Activated CD8-positive, alpha-beta T cell treated with anti-CD3 and anti-CD28 coated beads for 36 hours (primary cell): ENCODE results near the gene GIMAP7. TPM values are rescaled to one million over a fixed set of nuclear protein-coding genes. Genes with fewer than 3 reads are reported as not detected.

Experiments used
- ATAC-seq: fragments of 200-7000 bp; cut with Tn5 transposase; one replicate; pipeline ENCODE4 v1.10.0; 2021; ENCODE audit warnings: mild to moderate bottlenecking, moderate library complexity
- CTCF ChIA-PET: fragments of 350-600 bp; sonication (Branson Sonifier 250); formaldehyde crosslinking; loops from one replicate; lab custom pipeline; 2021; ENCODE audit warnings: antibody characterized with exemption; lab: Charles Lee
- POLR2A ChIA-PET: fragments of 350-600 bp; sonication (Branson Sonifier 250); formaldehyde crosslinking; loops from one replicate; lab custom pipeline; 2021; ENCODE audit warnings: antibody characterized with exemption; lab: Charles Lee
- DNase-seq: peaks from one replicate; pipeline ENCODE4 v3.0.0-alpha.2; 2020
- H3K27ac Mint-ChIP-seq: one replicate; pipeline ENCODE4 v1.8.0; 2021; ENCODE audit warnings: mild to moderate bottlenecking, mixed read lengths
- H3K27me3 Mint-ChIP-seq: one replicate; pipeline ENCODE4 v1.8.0; 2021; ENCODE audit warnings: mixed read lengths
- H3K36me3 Mint-ChIP-seq: one replicate; pipeline ENCODE4 v1.8.0; 2021; ENCODE audit warnings: low read depth, mixed read lengths
- H3K4me1 Mint-ChIP-seq: one replicate; pipeline ENCODE4 v1.8.0; 2021; ENCODE audit warnings: low read depth, mixed read lengths
- H3K4me3 Mint-ChIP-seq: one replicate; pipeline ENCODE4 v1.8.0; 2021; ENCODE audit warnings: mild to moderate bottlenecking, moderate library complexity, mixed read lengths
- H3K9me3 Mint-ChIP-seq: one replicate; pipeline ENCODE4 v1.8.0; 2021; ENCODE audit warnings: mixed read lengths
- intact Hi-C: fragments of 100-400 bp; cut with micrococcal nuclease; formaldehyde crosslinking; loops from one replicate; pipeline ENCODE4 v1.10.0; 2022
- total RNA-seq, 2 experiments: library from RNA; stranded (reverse); gene quantifications; one replicate each; pipeline ENCODE4 v1.2.3, GENCODE V29; 2021
- TF ChIP-seq, protein P1 (sequence below): fragments of 200-600 bp; IDR thresholded peaks from one replicate; pipeline ENCODE4 v1.8.0; 2022; ENCODE audit warnings: antibody characterized with exemption, mild to moderate bottlenecking

Gene GIMAP7
- total RNA-seq, 2 experiments from 2014 or later, result 29.0 to 29.5 TPM

GRCh38 chr7:150524018-150524417, 9.3 kb downstream of the GIMAP7 start:
- Mint-ChIP-seq H3K4me3 (no peak overlapping the region), H3K9me3 (peaks cover 33% of the 10 kb centered on the region), H3K27ac (peak overlapping the region; percentile 84), H3K27me3 (no peaks in the 10 kb centered on the region), H3K36me3 (peaks cover 64% of the 10 kb centered on the region), H3K4me1 (peaks cover 63% of the 10 kb centered on the region)
- DNase-seq (peak; percentile 46), ATAC-seq (peak; percentile 75)
- TF ChIP-seq, protein P1, sequence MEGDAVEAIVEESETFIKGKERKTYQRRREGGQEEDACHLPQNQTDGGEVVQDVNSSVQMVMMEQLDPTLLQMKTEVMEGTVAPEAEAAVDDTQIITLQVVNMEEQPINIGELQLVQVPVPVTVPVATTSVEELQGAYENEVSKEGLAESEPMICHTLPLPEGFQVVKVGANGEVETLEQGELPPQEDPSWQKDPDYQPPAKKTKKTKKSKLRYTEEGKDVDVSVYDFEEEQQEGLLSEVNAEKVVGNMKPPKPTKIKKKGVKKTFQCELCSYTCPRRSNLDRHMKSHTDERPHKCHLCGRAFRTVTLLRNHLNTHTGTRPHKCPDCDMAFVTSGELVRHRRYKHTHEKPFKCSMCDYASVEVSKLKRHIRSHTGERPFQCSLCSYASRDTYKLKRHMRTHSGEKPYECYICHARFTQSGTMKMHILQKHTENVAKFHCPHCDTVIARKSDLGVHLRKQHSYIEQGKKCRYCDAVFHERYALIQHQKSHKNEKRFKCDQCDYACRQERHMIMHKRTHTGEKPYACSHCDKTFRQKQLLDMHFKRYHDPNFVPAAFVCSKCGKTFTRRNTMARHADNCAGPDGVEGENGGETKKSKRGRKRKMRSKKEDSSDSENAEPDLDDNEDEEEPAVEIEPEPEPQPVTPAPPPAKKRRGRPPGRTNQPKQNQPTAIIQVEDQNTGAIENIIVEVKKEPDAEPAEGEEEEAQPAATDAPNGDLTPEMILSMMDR, result no peak
- POLR2A ChIA-PET, result interaction anchor here (1.0 kb wide), 1 partner anchor 18 kb away, joined by 3 read pairs; no protein-coding TSS in a partner anchor
- intact Hi-C loops, result no loop called here
- CTCF ChIA-PET, result interaction anchor here (1.0 kb wide), 1 partner anchor 10 kb away, joined by 3 read pairs; no protein-coding TSS in a partner anchor

DNA sequence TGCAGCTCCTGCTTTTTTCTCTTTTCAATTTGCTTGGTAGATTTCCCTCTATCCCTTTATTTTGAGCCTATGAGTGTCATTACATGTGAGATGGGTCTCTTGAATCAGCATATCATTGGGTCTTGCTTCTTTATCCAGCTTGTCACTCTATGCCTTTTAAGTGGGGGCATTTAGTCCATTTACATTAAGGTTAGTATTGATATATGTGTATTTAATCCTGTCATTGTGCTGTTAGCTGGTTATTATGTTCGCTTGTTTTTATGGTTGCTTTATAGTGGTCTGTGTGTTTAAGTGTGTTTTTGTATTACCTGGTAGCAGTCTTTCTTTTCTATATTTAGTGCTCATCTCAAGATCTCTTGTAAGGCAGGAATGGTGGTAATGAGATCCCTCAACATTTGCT, 17.0 kb downstream of the GIMAP7 start:
- Mint-ChIP-seq H3K4me1 (peaks cover 23% of the 10 kb centered on the region), H3K4me3 (no peak overlapping the region), H3K36me3 (peaks cover 45% of the 10 kb centered on the region), H3K9me3 (peaks cover 54% of the 10 kb centered on the region), H3K27ac (no peak overlapping the region), H3K27me3 (no peaks in the 10 kb centered on the region)
- intact Hi-C loops, result no loop called here
- ATAC-seq, result no peak
- POLR2A ChIA-PET, result interaction anchor here (0.7 kb wide), 1 partner anchor 486 kb away, joined by 3 read pairs; no protein-coding TSS in a partner anchor
- DNase-seq, result no peak
- CTCF ChIA-PET, result no interaction called here
- TF ChIP-seq, protein P1, result no peak

GRCh38 chr7:150538259-150538658, 23.6 kb downstream of the GIMAP7 start:
- DNase-seq, result no peak
- H3K27ac Mint-ChIP-seq, result no peak overlapping the region
- intact Hi-C loops, result no loop called here
- TF ChIP-seq, protein P1, result no peak
- ChIA-PET POLR2A (no interaction called here), CTCF (no interaction called here)
- no peaks in the 10 kb centered on the region for H3K27me3 Mint-ChIP-seq
- no peak for ATAC-seq
- H3K4me3 Mint-ChIP-seq, result no peak overlapping the region
- H3K36me3 Mint-ChIP-seq, result peaks cover 28% of the 10 kb centered on the region
- H3K9me3 Mint-ChIP-seq, result peaks cover 43% of the 10 kb centered on the region
- H3K4me1 Mint-ChIP-seq, result peaks cover 6% of the 10 kb centered on the region

DNA sequence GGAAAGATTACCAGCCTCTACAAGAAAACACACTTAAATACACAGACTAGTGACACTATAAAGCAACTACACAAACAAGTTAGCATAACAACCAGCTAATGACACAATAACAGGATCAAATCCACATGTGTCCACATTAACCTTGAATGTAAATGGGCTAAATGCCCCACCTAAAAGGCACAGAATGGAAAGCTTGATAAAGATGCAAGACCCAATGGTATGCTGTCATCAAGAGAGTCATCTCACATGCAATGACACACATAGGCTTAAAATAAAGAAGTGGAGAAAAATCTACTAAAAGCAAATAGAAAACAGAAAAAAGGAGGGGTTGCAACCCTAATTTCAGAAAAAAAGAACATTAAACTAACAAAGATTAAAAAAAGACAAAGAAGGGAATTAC, 38.5 kb downstream of the GIMAP7 start:
- Mint-ChIP-seq H3K4me1 (peaks cover 66% of the 10 kb centered on the region), H3K9me3 (peaks cover 55% of the 10 kb centered on the region), H3K36me3 (peaks cover 51% of the 10 kb centered on the region), H3K27ac (peak overlapping the region; percentile 78), H3K27me3 (no peaks in the 10 kb centered on the region), H3K4me3 (no peak overlapping the region)
- ChIA-PET CTCF (interaction anchor here (1.0 to 4.1 kb wide), 8 partner anchors 10 to 206 kb away, joined by 3 to 20 read pairs (median 4); partner anchors contain the start of genes GIMAP4 and GIMAP8), POLR2A (interaction anchor here (0.8 to 2.3 kb wide), 5 partner anchors 8 to 116 kb away, joined by 3 to 7 read pairs (median 3); partner anchors contain the start of genes GIMAP4 and GIMAP8)
- DNase-seq, result no peak
- intact Hi-C loops, result no loop called here
- TF ChIP-seq, protein P1, result no peak
- no peak for ATAC-seq

- peaks cover 61% of the 10 kb centered on the region for H3K36me3 Mint-ChIP-seq
- peaks cover 54% of the 10 kb centered on the region for H3K9me3 Mint-ChIP-seq
- intact Hi-C loops, result no loop called here
- no peak for DNase-seq
- CTCF ChIA-PET, result no interaction called here
- H3K4me3 Mint-ChIP-seq, result peak overlapping the region; percentile 34
- H3K27ac Mint-ChIP-seq, result peak overlapping the region; percentile 92
- H3K27me3 Mint-ChIP-seq, result no peaks in the 10 kb centered on the region
- POLR2A ChIA-PET, result no interaction called here
- TF ChIP-seq, protein P1, result no peak
- peak; percentile 80 for ATAC-seq
- H3K4me1 Mint-ChIP-seq, result peaks cover 80% of the 10 kb centered on the region
Observed at GRCh38 chr7:150556521-150557138, 42.0 kb downstream of the GIMAP7 start.
